Hepatocyte (in vitro differentiated cells): Measurements from ENCODE around the gene PHOX2B.
A peak's percentile ranks its signal among the peaks of the same experiment; 100 is the strongest.

Source experiments
- EZH2 ChIP-seq: fragments of 200-600 bp; sonication (generic); IDR thresholded peaks from 2 replicates; pipeline ENCODE4 v1.6.1; 2016; ENCODE audit warnings: antibody characterized with exemption, mild to moderate bottlenecking, borderline replicate concordance
- TF ChIP-seq, protein P1 (sequence below): fragments of 200-600 bp; sonication (generic); IDR thresholded peaks from 2 replicates; pipeline ENCODE4 v1.5.1; 2016; ENCODE audit warnings: antibody characterized with exemption, mild to moderate bottlenecking; ENCODE audit not compliant: poor library complexity

- TF ChIP-seq, protein P1, sequence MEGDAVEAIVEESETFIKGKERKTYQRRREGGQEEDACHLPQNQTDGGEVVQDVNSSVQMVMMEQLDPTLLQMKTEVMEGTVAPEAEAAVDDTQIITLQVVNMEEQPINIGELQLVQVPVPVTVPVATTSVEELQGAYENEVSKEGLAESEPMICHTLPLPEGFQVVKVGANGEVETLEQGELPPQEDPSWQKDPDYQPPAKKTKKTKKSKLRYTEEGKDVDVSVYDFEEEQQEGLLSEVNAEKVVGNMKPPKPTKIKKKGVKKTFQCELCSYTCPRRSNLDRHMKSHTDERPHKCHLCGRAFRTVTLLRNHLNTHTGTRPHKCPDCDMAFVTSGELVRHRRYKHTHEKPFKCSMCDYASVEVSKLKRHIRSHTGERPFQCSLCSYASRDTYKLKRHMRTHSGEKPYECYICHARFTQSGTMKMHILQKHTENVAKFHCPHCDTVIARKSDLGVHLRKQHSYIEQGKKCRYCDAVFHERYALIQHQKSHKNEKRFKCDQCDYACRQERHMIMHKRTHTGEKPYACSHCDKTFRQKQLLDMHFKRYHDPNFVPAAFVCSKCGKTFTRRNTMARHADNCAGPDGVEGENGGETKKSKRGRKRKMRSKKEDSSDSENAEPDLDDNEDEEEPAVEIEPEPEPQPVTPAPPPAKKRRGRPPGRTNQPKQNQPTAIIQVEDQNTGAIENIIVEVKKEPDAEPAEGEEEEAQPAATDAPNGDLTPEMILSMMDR, result no peak
- TF ChIP-seq EZH2, result peak; percentile 76
Measured at GRCh38 chr4:41752081-41752836, 3.7 kb upstream of the PHOX2B start.
